DND-41 (cell line): ENCODE measurements around the gene SLC5A11.

Experiments
- ATAC-seq: fragments of 200-7000 bp; cut with Tn5 transposase; 3 replicates; pipeline ENCODE4 v1.9.1; 2021; ENCODE audit warnings: low read depth; ENCODE audit not compliant: insufficient read depth
- DNase-seq: peaks from one replicate; pipeline ENCODE4 v3.0.0-alpha.2; 2020
- H2AFZ ChIP-seq: 2 replicates; pipeline ENCODE4 v1.6.0; 2012; ENCODE audit warnings: low read depth, low read length
- H3K27ac ChIP-seq: 2 replicates; pipeline ENCODE4 v1.5.1; 2012; ENCODE audit warnings: low read length, inconsistent platforms
- H3K27me3 ChIP-seq: fragments of 200-600 bp; sonication (generic); 2 replicates; pipeline ENCODE4 v1.6.0; 2012; ENCODE audit warnings: low read length, mild to moderate bottlenecking, inconsistent platforms; ENCODE audit not compliant: insufficient read depth, poor library complexity
- H3K36me3 ChIP-seq: 2 replicates; pipeline ENCODE4 v1.5.1; 2012; ENCODE audit warnings: low read length, inconsistent platforms; ENCODE audit not compliant: insufficient read depth
- H3K4me1 ChIP-seq: 2 replicates; pipeline ENCODE4 v1.5.1; 2012; ENCODE audit warnings: mild to moderate bottlenecking, low read length; ENCODE audit not compliant: insufficient read depth
- H3K4me2 ChIP-seq: 2 replicates; pipeline ENCODE4 v1.6.0; 2012; ENCODE audit warnings: mild to moderate bottlenecking, moderate library complexity, low read length, inconsistent platforms; ENCODE audit not compliant: insufficient read depth
- H3K4me3 ChIP-seq, 2 experiments: fragments of 200-600 bp in 1 of 2; shearing (Covaris generic) in 1 of 2; 2 replicates each; pipeline ENCODE4 v1.5.1; 2012 to 2016; ENCODE audit warnings: inconsistent platforms in 2 of 2, low read length in 2 of 2, mild to moderate bottlenecking in 2 of 2, low read depth in 1 of 2, moderate library complexity in 1 of 2
- H3K79me2 ChIP-seq: 2 replicates; pipeline ENCODE4 v1.6.0; 2012; ENCODE audit warnings: low read length, inconsistent platforms; ENCODE audit not compliant: insufficient read depth
- H3K9ac ChIP-seq: 2 replicates; pipeline ENCODE4 v1.6.0; 2012; ENCODE audit warnings: low read depth, mild to moderate bottlenecking, inconsistent platforms, low read length, moderate library complexity
- H3K9me3 ChIP-seq: 2 replicates; pipeline ENCODE4 v1.5.1; 2012; ENCODE audit warnings: low read length, moderate library complexity, mild to moderate bottlenecking, inconsistent platforms; ENCODE audit not compliant: insufficient read depth, severe bottlenecking
- H4K20me1 ChIP-seq: 2 replicates; pipeline ENCODE4 v1.6.0; 2012; ENCODE audit warnings: low read length; ENCODE audit not compliant: insufficient read depth
- CTCF ChIP-seq: IDR thresholded peaks from 2 replicates; pipeline ENCODE4 v1.5.1; 2012; ENCODE audit warnings: borderline replicate concordance, low read length, moderate library complexity, mild to moderate bottlenecking; ENCODE audit not compliant: poor library complexity, severe bottlenecking; ENCODE audit errors: extremely low read depth
- EZH2 ChIP-seq: IDR thresholded peaks from 3 replicates; pipeline ENCODE4 v1.6.1; 2012; ENCODE audit warnings: borderline replicate concordance, low read depth, mild to moderate bottlenecking, moderate library complexity, low read length, inconsistent platforms; ENCODE audit not compliant: severe bottlenecking

The SLC5A11 gene

GRCh38 chr16:24939224-24939623 is 93.5 kb downstream of the SLC5A11 start:
- H3K79me2 ChIP-seq = no peaks in the 10 kb centered on the region
- H3K9ac ChIP-seq = no peak overlapping the region
- no peak for TF ChIP-seq CTCF
- no peak for TF ChIP-seq EZH2
- no peak for DNase-seq
- ATAC-seq = no peak
- no peak overlapping the region for H3K27ac ChIP-seq
- H3K4me3 ChIP-seq = no peak overlapping the region
- H3K36me3 ChIP-seq = peaks cover 67% of the 10 kb centered on the region
- H4K20me1 ChIP-seq = no peaks in the 10 kb centered on the region
- H3K27me3 ChIP-seq = no peaks in the 10 kb centered on the region
- H2AFZ ChIP-seq = no peak overlapping the region
- H3K4me2 ChIP-seq = no peak overlapping the region
- H3K4me1 ChIP-seq = no peaks in the 10 kb centered on the region
- no peaks in the 10 kb centered on the region for H3K9me3 ChIP-seq

DNA sequence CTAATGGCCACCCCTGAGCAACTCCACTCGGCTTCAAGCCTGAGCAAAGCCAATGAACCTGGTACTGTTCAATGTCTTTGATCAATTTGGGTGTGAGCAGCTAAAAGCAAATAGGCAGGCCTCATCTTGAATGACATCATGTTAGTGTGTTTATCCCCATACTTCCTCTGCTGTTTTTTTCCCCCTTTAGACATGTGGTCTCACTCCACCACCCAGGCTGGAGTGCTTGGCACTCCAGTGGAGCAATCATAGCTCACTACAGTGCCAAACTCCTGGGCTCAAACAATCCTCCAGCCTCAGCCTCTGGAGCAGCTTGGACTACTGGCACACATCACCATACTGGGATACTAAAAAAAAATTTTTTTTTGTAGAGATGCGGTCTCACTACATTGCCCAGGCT is 94.0 kb downstream of the SLC5A11 start:
- H3K9me3 ChIP-seq = no peaks in the 10 kb centered on the region
- H3K4me3 ChIP-seq = no peak overlapping the region
- no peak overlapping the region for H3K27ac ChIP-seq
- H4K20me1 ChIP-seq = no peaks in the 10 kb centered on the region
- no peaks in the 10 kb centered on the region for H3K79me2 ChIP-seq
- no peaks in the 10 kb centered on the region for H3K27me3 ChIP-seq
- ATAC-seq = no peak
- no peak for DNase-seq
- H3K4me1 ChIP-seq = no peaks in the 10 kb centered on the region
- TF ChIP-seq CTCF = no peak
- no peak for TF ChIP-seq EZH2
- no peak overlapping the region for H3K4me2 ChIP-seq
- H2AFZ ChIP-seq = no peak overlapping the region
- peaks cover 65% of the 10 kb centered on the region for H3K36me3 ChIP-seq
- H3K9ac ChIP-seq = no peak overlapping the region

- Histone ChIP-seq H3K4me3 (no peak overlapping the region), H4K20me1 (no peaks in the 10 kb centered on the region), H3K27ac (no peak overlapping the region), H3K79me2 (no peaks in the 10 kb centered on the region), H3K4me2 (no peak overlapping the region), H3K4me1 (no peaks in the 10 kb centered on the region), H3K9ac (no peak overlapping the region), H3K36me3 (peaks cover 69% of the 10 kb centered on the region), H2AFZ (no peak overlapping the region), H3K27me3 (no peaks in the 10 kb centered on the region), H3K9me3 (no peaks in the 10 kb centered on the region)
- no peak for TF ChIP-seq EZH2
- no peak for TF ChIP-seq CTCF
- DNase-seq (no peak), ATAC-seq (no peak)
Observed at GRCh38 chr16:24943471-24943870, 97.7 kb downstream of the SLC5A11 start.

DNA sequence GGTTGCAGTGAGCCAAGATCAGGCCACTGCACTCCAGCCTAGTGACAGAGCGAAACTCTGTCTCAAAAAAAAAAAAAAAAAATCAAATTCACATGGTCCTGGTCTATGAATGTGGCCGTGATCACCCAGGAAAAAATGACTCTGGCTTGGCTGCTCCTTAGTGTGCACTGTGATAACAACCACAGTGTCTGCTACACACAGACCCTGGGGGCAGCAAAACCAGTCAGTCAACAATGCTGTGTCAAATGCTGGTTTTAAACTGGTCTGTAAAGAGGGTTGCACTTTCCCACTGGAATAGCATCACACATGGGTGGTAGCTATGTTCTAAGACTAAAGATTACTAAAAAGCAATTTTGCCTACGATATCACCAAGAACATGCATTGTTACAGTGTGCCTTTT is 98.4 kb downstream of the SLC5A11 start:
- Histone ChIP-seq H3K9me3 (no peaks in the 10 kb centered on the region), H3K27me3 (no peaks in the 10 kb centered on the region), H2AFZ (no peak overlapping the region), H3K4me2 (no peak overlapping the region), H3K4me1 (no peaks in the 10 kb centered on the region), H3K9ac (no peak overlapping the region), H3K4me3 (no peak overlapping the region), H3K79me2 (no peaks in the 10 kb centered on the region), H3K27ac (no peak overlapping the region), H4K20me1 (no peaks in the 10 kb centered on the region), H3K36me3 (peaks cover 66% of the 10 kb centered on the region)
- DNase-seq (no peak), ATAC-seq (no peak)
- TF ChIP-seq EZH2 (no peak), CTCF (no peak)
